Natural killer cell (primary cell): ENCODE measurements around the gene TRMT44. TPM values are rescaled to one million over a fixed set of nuclear protein-coding genes. Genes with fewer than 3 reads are reported as not detected.

Experiments used
- ATAC-seq, 3 donors: fragments of 150-1000 bp in 2 of 3; fragments of 200-7000 bp in 1 of 3; cut with Tn5 transposase; 1 replicate in 1 of 3; 2 replicates in 2 of 3; pipeline ENCODE4 v1.10.0; 2021; ENCODE audit warnings: mild to moderate bottlenecking in 2 of 3, moderate library complexity in 2 of 3
- DNase-seq, 2 donors: peaks; one replicate each; pipeline versions ENCODE4 v3.0.0 to v3.0.0-alpha.2; 2013 to 2021; ENCODE audit warnings: mixed read lengths in 1 of 2
- H3K27ac ChIP-seq: one replicate; pipeline ENCODE4 v1.5.1; 2013; ENCODE audit warnings: mild to moderate bottlenecking, low read length
- H3K27me3 ChIP-seq: one replicate; pipeline ENCODE4 v1.6.1; 2013; ENCODE audit warnings: low read length; ENCODE audit not compliant: control insufficient read depth, insufficient read depth
- H3K36me3 ChIP-seq: one replicate; pipeline ENCODE4 v1.6.1; 2013; ENCODE audit warnings: low read length; ENCODE audit not compliant: control insufficient read depth, insufficient read depth
- H3K4me1 ChIP-seq: one replicate; pipeline ENCODE4 v1.6.1; 2013; ENCODE audit warnings: low read length; ENCODE audit not compliant: control insufficient read depth, insufficient read depth
- H3K4me3 ChIP-seq: one replicate; pipeline ENCODE4 v1.5.1; 2013; ENCODE audit warnings: low read length
- H3K9me3 ChIP-seq: one replicate; pipeline ENCODE4 v1.6.1; 2013; ENCODE audit warnings: low read length; ENCODE audit not compliant: control insufficient read depth, insufficient read depth
- H3K27ac Mint-ChIP-seq, 2 donors: one replicate each; pipeline ENCODE4 v1.8.0; 2022; ENCODE audit warnings: mild to moderate bottlenecking in 2 of 2, mixed read lengths in 2 of 2, moderate library complexity in 1 of 2
- H3K27me3 Mint-ChIP-seq, 2 donors: one replicate each; pipeline ENCODE4 v1.8.0; 2022; ENCODE audit warnings: low read depth in 2 of 2, mixed read lengths in 2 of 2
- H3K36me3 Mint-ChIP-seq: one replicate; pipeline ENCODE4 v1.8.0; 2022; ENCODE audit warnings: mixed read lengths
- H3K4me1 Mint-ChIP-seq, 2 donors: one replicate each; pipeline ENCODE4 v1.8.0; 2022; ENCODE audit warnings: mixed read lengths in 2 of 2
- H3K4me3 Mint-ChIP-seq: one replicate; pipeline ENCODE4 v1.8.0; 2022; ENCODE audit warnings: mild to moderate bottlenecking, moderate library complexity, mixed read lengths
- H3K9me3 Mint-ChIP-seq, 2 donors: one replicate each; pipeline ENCODE4 v1.8.0; 2022; ENCODE audit warnings: mixed read lengths in 2 of 2
- WGBS: methylation state at CpG from one replicate; pipeline ENCODE4 v1.1.7; 2013; ENCODE audit warnings: missing lambda C conversion rate; ENCODE audit not compliant: insufficient coverage; 5-methylcytosine and 5-hydroxymethylcytosine counted together
- intact Hi-C: fragments of 100-400 bp; cut with micrococcal nuclease; formaldehyde crosslinking; loops from one replicate; pipeline ENCODE4 v1.14.2; 2022
- total RNA-seq, 4 donors: library from RNA; stranded (reverse); fragments of 120-200 nt in 1 of 4; gene quantifications; one replicate each; pipeline versions ENCODE4 v1.2.3 to v1.2.4, GENCODE V29; 2013 to 2022
- TF ChIP-seq, protein P1 (sequence below): fragments of 200-600 bp; IDR thresholded peaks from one replicate; pipeline ENCODE4 v1.8.0; 2022; ENCODE audit warnings: antibody characterized with exemption

TRMT44 gene
- total RNA-seq, 3 donors from 2014 or later (not counting 1 experiment from before 2014, with no cell fraction given), result 24.4 to 37.5 (median 34.3) TPM

DNA sequence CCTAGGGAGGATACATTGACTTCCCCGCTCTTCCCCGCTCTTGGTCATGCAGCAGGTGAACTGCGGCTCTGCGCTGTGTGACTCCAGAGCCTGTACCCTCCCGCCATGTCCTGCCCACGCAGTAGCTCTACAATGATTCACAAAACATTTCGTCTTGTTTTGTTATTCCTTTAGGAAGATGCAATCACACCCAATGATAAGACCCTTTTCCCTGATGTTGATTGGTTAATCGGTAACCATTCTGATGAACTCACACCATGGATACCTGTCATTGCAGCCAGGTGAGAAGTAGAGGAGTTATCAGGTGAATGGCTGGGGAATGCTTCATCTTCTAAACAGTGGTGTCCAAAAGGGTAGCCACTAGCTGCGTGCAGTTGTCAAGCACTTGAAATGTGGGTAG, 23.2 kb downstream of the TRMT44 start:
- Histone ChIP-seq H3K27ac (no peak overlapping the region), H3K27me3 (no peaks in the 10 kb centered on the region), H3K36me3 (peaks cover 38% of the 10 kb centered on the region), H3K4me1 (no peaks in the 10 kb centered on the region), H3K9me3 (no peaks in the 10 kb centered on the region), H3K4me3 (no peak overlapping the region)
- no peak for ATAC-seq
- H3K9me3 Mint-ChIP-seq, result no peaks in the 10 kb centered on the region
- TF ChIP-seq, protein P1, sequence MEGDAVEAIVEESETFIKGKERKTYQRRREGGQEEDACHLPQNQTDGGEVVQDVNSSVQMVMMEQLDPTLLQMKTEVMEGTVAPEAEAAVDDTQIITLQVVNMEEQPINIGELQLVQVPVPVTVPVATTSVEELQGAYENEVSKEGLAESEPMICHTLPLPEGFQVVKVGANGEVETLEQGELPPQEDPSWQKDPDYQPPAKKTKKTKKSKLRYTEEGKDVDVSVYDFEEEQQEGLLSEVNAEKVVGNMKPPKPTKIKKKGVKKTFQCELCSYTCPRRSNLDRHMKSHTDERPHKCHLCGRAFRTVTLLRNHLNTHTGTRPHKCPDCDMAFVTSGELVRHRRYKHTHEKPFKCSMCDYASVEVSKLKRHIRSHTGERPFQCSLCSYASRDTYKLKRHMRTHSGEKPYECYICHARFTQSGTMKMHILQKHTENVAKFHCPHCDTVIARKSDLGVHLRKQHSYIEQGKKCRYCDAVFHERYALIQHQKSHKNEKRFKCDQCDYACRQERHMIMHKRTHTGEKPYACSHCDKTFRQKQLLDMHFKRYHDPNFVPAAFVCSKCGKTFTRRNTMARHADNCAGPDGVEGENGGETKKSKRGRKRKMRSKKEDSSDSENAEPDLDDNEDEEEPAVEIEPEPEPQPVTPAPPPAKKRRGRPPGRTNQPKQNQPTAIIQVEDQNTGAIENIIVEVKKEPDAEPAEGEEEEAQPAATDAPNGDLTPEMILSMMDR, result no peak
- no peak for DNase-seq
- H3K4me1 Mint-ChIP-seq, result no peaks in the 10 kb centered on the region
- H3K27ac Mint-ChIP-seq, result no peak overlapping the region
- intact Hi-C loops, result no loop called here
- no peaks in the 10 kb centered on the region for H3K27me3 Mint-ChIP-seq
- H3K36me3 Mint-ChIP-seq, result no peaks in the 10 kb centered on the region
- no peak overlapping the region for H3K4me3 Mint-ChIP-seq
- 97% methylated on average over 8 of the region's 9 CpGs for WGBS

DNA sequence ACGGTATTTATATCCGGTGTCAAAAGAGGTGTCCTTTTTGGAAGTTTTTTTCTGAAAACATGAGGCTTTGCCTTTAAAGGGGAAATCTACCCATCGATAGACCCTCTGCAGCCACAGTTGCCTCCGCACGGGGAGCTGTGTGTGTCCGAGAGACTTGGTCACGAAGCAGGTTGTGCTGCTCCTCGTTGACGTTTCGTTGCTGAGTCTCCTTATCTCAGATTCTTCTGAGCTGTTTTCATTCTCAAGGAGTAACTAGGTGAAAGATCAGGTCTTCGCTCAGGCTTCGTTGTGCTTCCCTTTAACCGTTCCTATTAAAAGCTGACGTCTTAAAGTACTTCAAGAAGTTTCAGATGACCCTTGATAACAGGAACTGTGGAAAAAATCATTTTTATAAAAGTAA, 23.8 kb downstream of the TRMT44 start:
- Histone ChIP-seq H3K27me3 (no peaks in the 10 kb centered on the region), H3K36me3 (peaks cover 41% of the 10 kb centered on the region), H3K9me3 (no peaks in the 10 kb centered on the region), H3K27ac (no peak overlapping the region), H3K4me1 (no peaks in the 10 kb centered on the region), H3K4me3 (no peak overlapping the region)
- TF ChIP-seq, protein P1, result no peak
- intact Hi-C loops, result no loop called here
- no peak for DNase-seq
- no peaks in the 10 kb centered on the region for H3K4me1 Mint-ChIP-seq
- ATAC-seq, result no peak
- WGBS, result 97% methylated on average over 14 of the region's 14 CpGs
- H3K9me3 Mint-ChIP-seq, result no peaks in the 10 kb centered on the region
- no peaks in the 10 kb centered on the region for H3K36me3 Mint-ChIP-seq
- H3K4me3 Mint-ChIP-seq, result no peak overlapping the region
- H3K27ac Mint-ChIP-seq, result no peak overlapping the region
- no peaks in the 10 kb centered on the region for H3K27me3 Mint-ChIP-seq

DNA sequence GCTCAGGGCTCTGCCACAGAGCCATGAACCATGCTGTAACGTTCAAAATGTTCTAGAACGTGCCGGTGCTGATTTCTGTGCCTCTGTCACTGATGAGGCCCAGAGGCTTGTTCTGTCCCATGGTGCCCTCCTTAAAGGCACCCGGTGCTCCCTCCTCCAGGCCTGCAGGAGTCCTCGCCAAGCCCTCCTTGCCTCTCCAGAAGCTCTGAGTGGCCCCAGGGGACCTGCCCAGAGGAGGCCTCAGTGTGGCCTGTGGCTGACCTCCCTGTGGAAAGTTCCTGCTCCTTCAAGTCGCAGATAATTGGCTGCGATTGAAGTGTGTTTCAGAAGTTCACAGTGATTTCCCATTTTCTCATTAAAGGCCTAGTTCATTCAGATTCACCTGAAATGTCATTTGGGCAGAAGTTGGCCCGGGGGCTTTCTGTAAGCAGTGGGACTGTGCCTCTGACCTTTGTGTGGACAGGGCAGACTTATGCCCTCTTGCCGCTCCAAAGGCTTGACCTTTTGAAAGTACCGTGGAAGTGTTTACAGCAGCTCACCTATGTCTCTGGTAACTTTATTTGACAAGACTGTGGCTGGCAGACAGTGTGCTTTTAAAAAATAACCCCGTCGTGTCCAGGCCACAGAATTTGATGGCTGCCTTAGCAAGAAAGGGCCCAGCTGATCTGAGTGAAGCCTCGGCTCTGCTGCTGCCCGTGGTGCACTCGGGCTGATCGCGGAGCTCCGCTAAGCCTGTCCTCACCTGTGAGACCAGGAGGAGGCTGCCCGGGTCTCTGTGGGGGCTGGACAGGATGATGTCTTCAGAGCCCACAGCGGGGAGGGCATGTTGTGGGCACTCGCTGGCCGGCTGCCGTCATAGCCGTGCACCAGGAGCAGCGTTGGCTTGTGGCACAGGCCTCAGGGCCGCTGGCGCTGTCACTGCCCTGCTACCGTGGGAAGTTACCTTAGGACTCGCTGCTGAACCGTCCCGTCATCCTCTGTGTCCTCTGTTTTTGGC, 25.3 kb downstream of the TRMT44 start:
- Mint-ChIP-seq H3K27me3 (no peaks in the 10 kb centered on the region), H3K4me1 (no peaks in the 10 kb centered on the region), H3K4me3 (no peak overlapping the region), H3K27ac (no peak overlapping the region), H3K36me3 (no peaks in the 10 kb centered on the region), H3K9me3 (no peaks in the 10 kb centered on the region)
- Histone ChIP-seq H3K4me3 (no peak overlapping the region), H3K4me1 (no peaks in the 10 kb centered on the region), H3K9me3 (no peaks in the 10 kb centered on the region), H3K27ac (no peak overlapping the region), H3K36me3 (peaks cover 44% of the 10 kb centered on the region), H3K27me3 (no peaks in the 10 kb centered on the region)
- ATAC-seq, result no peak
- 96% methylated on average over 31 of the region's 31 CpGs for WGBS
- no peak for DNase-seq
- TF ChIP-seq, protein P1, result no peak
- intact Hi-C loops, result no loop called here
